ENCODE results near the gene SRSF11.

The SRSF11 gene

DNA sequence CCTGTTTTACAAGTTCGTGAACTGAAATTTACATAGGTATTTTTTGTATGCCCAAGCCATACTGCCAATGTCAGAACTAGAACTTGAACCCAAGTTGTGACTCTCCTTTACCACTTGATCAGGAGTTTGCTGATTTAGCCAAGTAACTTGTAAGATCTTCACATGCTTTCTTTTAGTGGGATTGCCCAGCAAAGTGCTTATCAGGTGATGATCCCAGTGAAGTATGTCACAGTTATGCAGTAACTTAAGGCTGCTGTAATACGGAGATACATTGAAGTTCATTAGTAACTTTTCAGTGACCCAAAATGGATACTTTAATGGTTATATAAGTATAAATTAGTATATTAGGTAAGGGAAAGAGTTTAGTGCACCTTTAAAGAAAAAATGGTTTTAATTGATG, 3.8 kb downstream of the SRSF11 start:
- no peak for DNase-seq

DNA sequence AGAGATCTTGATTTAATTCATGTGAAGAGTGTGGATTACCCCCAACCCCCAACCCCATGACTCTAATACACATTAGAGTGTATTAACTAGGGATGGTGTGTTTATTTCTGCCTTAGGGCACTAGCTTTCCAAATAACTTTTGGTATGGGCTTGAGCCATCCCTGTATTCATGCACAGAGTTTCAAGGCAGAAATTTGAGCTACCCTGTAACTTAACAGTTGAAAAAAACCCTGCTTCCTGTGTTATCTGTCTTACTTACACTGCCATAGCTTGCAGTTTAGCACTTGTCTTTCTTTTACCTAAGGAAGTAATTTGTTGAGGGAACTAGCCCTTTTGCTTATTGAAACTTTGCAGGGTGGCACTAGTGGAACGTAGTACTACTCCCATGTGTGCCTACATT, 6.3 kb downstream of the SRSF11 start:
- DNase-seq = peak; percentile 38

DNA sequence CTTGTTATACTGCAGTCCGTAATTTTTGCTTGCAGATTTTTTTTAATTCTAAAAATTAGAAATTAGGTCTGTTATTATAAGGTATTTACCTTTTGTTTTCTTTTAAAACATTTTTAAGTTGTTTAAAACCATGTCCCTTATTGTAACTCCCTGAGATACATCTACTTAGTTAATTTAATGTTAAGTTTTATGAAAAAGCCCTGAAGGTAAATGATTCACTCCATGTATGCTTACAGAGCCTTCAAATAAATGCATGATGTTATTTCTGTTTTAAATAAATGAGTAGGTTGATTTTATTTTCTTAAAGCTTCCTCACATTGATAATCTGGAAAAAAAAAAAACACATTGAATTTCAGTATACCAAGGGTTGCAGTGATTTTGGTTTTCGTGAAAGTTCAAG, 7.5 kb downstream of the SRSF11 start:
- DNase-seq = no peak

DNA sequence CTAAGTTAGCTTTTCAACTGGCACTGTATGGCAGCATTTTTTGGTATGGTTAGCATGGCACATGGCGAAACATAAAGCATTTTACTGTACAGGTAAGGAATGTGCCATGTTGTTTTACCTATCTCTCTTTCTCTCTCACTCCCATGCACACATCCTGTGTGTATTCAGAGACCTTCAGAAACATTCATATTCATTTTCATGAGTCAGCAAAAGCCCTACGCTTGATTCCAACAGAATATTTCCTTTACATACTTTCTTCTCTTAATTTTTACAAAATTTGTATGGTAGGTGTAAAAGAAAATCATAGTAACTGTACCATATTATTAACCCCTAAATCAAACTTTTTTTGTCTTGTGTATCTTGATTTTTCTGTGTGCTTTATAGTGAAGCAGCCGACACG, 10.3 kb downstream of the SRSF11 start:
- no peak for DNase-seq

DNA sequence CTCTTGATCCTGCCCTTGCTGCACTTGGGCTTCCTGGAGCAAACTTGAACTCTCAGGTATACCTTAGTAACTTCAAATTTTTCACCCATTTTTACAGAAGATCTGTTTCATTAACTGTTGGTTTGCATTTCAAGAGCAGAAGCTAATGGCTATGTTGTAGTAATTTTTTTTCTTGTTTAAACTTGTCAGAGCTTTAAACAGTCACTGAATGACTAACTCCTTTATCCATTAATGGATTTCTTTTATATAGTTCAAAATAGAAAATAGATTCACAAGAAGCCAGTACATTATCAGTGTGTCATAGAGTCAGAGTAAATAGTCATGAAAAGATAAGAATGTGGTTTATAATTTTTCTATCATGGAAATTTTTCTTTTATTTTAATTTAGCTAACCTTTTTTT, 13.6 kb downstream of the SRSF11 start:
- DNase-seq = no peak

GRCh38 chr1:70239940-70240339, 18.8 kb downstream of the SRSF11 start:
- DNase-seq = no peak

GRCh38 chr1:70247122-70247521, 25.9 kb downstream of the SRSF11 start:
- no peak for DNase-seq

- DNase-seq = no peak
Measured at GRCh38 chr1:70247768-70248167, 26.6 kb downstream of the SRSF11 start.

DNA sequence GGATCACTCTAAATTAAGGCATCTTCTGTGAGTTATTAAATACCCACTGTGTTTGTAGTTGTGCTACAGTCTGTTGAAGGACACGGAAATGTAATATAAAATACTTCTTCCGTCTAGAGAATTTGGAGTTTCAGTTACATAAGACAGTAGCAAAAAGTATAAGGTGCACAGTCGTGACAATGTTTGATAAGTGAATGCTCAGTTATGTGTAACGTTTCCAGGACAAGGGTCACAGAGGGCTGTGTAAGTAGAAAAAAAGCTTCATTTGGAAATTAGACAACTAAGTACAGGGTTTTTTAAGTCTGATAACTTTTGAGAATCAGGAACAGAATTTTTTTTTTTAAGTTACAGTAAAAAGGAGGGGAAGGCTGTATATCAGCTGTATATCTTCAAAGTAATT, 27.5 kb downstream of the SRSF11 start:
- no peak for DNase-seq

DNA sequence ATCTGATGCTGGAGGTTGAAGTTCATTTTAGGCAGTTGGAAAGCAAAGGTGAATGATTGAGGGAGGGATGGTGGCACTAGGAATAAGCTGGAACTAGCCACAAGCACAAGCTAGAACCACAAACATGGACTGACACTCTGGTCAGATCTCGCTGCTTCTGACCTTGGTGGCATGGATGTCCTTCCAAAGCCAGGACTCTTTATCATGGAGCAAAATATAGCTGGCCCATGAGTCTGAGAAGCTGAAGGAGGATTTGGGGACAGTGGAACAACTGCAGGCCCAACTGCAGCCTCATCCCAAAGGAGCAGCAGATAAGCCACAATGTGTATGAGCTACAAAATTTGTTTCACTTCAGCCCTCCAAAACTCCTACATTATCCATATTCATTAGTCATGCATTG, 35.5 kb downstream of the SRSF11 start:
- DNase-seq = no peak

DNA sequence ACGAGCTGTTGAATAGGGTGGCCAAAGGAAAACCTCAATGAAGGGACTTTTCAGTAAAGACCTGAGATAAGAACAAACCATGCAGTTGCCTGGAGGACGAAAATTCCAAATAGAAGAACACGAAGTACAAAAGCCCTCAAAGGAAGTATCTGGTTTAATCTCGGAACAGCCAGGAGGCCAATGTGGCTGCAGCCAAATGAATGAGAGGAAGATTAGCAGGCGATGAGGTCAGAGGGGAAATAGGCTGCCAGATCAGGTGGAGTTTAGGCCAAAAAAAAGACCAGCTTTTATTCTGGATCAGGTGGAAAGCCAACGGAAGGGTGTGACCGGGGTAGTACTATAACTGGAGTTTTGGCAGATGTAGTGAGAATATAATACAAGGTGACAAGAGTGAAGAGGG, 43.7 kb downstream of the SRSF11 start:
- DNase-seq = peak; percentile 80

GRCh38 chr1:70265946-70266345, 44.8 kb downstream of the SRSF11 start:
- DNase-seq = no peak

DNA sequence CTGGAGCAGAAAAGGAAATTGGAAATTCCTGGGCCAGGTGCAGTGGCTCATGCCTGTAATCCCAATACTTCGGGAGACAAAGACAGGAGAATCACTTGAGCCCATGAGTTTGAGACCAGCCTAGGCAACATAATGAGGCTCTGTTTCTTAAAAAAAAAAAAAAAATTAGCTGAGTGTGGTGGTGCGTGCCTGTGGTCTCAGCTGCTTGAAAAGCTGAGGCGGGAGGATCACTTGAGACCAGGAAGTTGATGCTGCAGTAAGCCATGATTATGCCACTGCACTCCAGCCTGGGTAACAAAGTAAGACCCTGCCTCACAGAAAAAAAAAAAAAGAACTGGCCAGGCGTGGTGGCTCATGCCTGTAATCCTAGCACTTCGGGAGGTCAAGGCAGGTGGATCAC, 56.7 kb downstream of the SRSF11 start:
- no peak for DNase-seq

- no peak for DNase-seq
Measured at GRCh38 chr1:70278710-70279109, 57.5 kb downstream of the SRSF11 start.

GRCh38 chr1:70284366-70284765, 63.2 kb downstream of the SRSF11 start:
- no peak for DNase-seq

- no peak for DNase-seq
Measured at GRCh38 chr1:70286453-70286852, 65.3 kb downstream of the SRSF11 start.

GRCh38 chr1:70288166-70288565, 67.0 kb downstream of the SRSF11 start:
- DNase-seq = no peak

GRCh38 chr1:70290218-70290617, 69.0 kb downstream of the SRSF11 start:
- DNase-seq = no peak

GRCh38 chr1:70293186-70293843, 72.1 kb downstream of the SRSF11 start:
- DNase-seq = no peak

DNA sequence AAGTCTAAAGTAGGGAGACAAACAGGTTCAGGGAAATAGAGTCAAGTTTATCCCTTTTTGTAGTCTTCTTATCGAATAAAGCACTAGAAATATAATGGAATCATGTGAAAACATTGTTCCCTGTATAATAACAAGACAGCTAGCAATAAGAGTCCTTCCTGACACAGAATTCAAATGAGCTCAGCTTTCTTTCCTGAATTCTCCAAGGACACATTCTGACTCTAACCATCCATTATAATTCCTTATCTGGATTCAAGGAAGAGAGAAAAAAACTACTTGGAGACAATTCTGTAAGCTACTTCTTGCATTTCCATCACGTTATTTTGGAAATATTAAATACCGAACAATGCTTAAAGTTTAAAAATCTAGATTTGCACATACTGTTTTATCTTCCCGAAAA, 74.6 kb downstream of the SRSF11 start:
- no peak for DNase-seq

GRCh38 chr1:70299472-70299871, 78.3 kb downstream of the SRSF11 start:
- no peak for DNase-seq
